Caco-2 (cell line): Measurements from ENCODE around the gene C9orf152. TPM values are rescaled to one million over a fixed set of nuclear protein-coding genes. Genes with fewer than 3 reads are reported as not detected.

ENCODE experiments used
- BruUV-seq: library from RNA; stranded (reverse); fragments of 400-500 nt; replicated peaks from 2 replicates; lab custom pipeline; 2021; lab: Mats Ljungman, UMichigan
- CTCF ChIA-PET: fragments of 300-600 bp; sonication (Branson Sonifier 250); formaldehyde crosslinking; loops from one replicate; lab custom pipeline; 2022; ENCODE audit warnings: antibody characterized with exemption; lab: Charles Lee
- POLR2A ChIA-PET: fragments of 300-600 bp; sonication (Branson Sonifier 250); formaldehyde crosslinking; loops from one replicate; lab custom pipeline; 2022; ENCODE audit warnings: antibody characterized with exemption; lab: Charles Lee
- DNase-seq, 2 experiments: peaks; one replicate each; pipeline versions ENCODE4 v3.0.0 to v3.0.0-alpha.2; 2020 to 2022
- H3K27me3 ChIP-seq: replicated peaks from 2 replicates; pipeline ENCODE4 v1.6.0; 2011; ENCODE audit warnings: low read length; ENCODE audit not compliant: control insufficient read depth, insufficient read depth
- H3K36me3 ChIP-seq: 2 replicates; pipeline ENCODE4 v1.5.1; 2011; ENCODE audit warnings: low read length; ENCODE audit not compliant: control insufficient read depth, insufficient read depth
- H3K4me1 ChIP-seq: fragments of 250-450 bp; sonication (Bioruptor Pico); 2 replicates; pipeline ENCODE4 v1.5.1; 2020; ENCODE audit warnings: mild to moderate bottlenecking
- H3K4me3 ChIP-seq: 2 replicates; pipeline ENCODE4 v1.5.1; 2011; ENCODE audit warnings: low read depth, mild to moderate bottlenecking, control low read depth, low read length
- H3K9me3 ChIP-seq: fragments of 250-450 bp; sonication (Bioruptor Pico); 2 replicates; pipeline ENCODE4 v1.5.1; 2020; ENCODE audit warnings: mild to moderate bottlenecking, moderate library complexity
- H3K27ac Mint-ChIP-seq: one replicate; pipeline ENCODE4 v1.8.0; 2022; ENCODE audit warnings: mixed read lengths; ENCODE audit not compliant: unreplicated experiment
- H3K27me3 Mint-ChIP-seq: one replicate; pipeline ENCODE4 v1.8.0; 2022; ENCODE audit warnings: mixed read lengths; ENCODE audit not compliant: insufficient read depth, unreplicated experiment
- H3K36me3 Mint-ChIP-seq: one replicate; pipeline ENCODE4 v1.8.0; 2022; ENCODE audit warnings: mild to moderate bottlenecking, mixed read lengths; ENCODE audit not compliant: insufficient read depth, unreplicated experiment
- H3K4me1 Mint-ChIP-seq: one replicate; pipeline ENCODE4 v1.8.0; 2022; ENCODE audit warnings: low read depth, mixed read lengths; ENCODE audit not compliant: unreplicated experiment
- H3K4me3 Mint-ChIP-seq: one replicate; pipeline ENCODE4 v1.8.0; 2022; ENCODE audit warnings: mild to moderate bottlenecking, moderate library complexity, mixed read lengths; ENCODE audit not compliant: unreplicated experiment
- H3K9me3 Mint-ChIP-seq: one replicate; pipeline ENCODE4 v1.8.0; 2022; ENCODE audit warnings: mixed read lengths; ENCODE audit not compliant: unreplicated experiment
- intact Hi-C: fragments of 100-400 bp; cut with micrococcal nuclease; formaldehyde crosslinking; loops from one replicate; pipeline ENCODE4 v1.10.0; 2022; ENCODE audit not compliant: unreplicated experiment
- total RNA-seq: library from RNA; stranded (reverse); gene quantifications from 2 replicates; pipeline ENCODE4 v1.2.3, GENCODE V29; 2022
- TF ChIP-seq, protein P1 (sequence below), 2 experiments: fragments of 200-600 bp in 1 of 2; IDR thresholded peaks; 1 replicate in 1 of 2; 2 replicates in 1 of 2; pipeline versions ENCODE4 v1.5.1 to v1.8.0; 2011 to 2022; ENCODE audit warnings: antibody characterized with exemption in 1 of 2, control low read depth in 1 of 2, inconsistent platforms in 1 of 2, low read depth in 1 of 2, low read length in 1 of 2, mild to moderate bottlenecking in 1 of 2, moderate library complexity in 1 of 2; ENCODE audit not compliant: insufficient read depth in 1 of 2, severe bottlenecking in 1 of 2, unreplicated experiment in 1 of 2

C9orf152 gene
- total RNA-seq, 1 experiment from 2014 or later, result 0.36 TPM

DNA sequence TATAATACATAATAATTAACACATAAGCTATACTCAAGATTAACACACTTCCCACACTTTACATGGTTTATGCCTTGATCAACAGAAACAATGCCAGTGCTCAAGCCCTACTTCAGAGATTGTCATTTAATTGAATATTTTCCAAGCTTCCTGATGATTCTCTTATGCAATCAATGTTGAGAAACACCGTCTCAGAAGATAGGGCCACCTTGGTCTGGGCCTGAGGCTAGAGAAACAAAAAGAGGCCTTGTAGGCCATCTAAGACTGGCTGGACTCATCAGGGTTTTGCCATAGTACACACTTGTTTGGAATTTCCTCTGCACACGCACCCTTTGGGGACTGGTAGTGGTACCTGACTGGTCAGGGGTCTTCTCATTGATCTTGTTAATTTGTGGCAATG lies 16.3 kb downstream of the C9orf152 start:
- POLR2A ChIA-PET, result no interaction called here
- H3K4me1 Mint-ChIP-seq, result peaks cover 22% of the 10 kb centered on the region

DNA sequence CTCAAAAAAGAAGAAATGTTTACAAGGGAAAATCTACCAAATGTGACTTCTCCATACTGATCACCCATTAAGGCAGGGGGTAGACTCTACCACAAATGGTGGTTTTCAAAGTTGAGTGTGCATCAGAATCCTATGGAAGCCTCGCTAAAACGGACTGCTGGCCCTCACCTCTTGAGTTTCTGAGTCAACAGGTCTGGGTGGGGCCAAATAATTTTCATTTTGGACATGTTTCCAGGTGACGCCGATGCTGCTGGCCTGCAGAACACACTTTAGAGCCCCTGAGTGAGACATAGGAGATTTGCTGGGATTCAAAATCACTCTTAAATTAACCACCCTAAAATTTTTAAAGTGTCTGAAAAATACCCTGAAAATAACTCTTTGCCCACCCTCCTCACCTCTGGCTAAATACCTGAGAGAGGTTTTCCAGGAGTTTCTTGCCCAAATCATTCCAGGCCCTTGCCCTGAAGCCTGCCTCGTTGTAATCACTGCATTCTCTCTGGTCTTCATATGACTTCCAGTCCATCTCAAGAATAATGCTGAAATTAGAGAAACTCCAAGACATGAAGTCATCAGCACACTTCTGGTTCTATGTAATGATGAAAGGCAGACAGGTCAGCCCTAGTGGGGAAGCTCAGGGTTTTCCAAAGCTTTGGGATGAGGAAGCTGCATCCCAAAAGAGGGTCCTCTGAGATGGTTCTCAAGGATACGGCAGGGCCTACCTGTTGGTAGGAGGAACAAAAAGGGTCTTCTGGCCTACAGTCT lies 18.2 kb downstream of the C9orf152 start:
- TF ChIP-seq, protein P1, sequence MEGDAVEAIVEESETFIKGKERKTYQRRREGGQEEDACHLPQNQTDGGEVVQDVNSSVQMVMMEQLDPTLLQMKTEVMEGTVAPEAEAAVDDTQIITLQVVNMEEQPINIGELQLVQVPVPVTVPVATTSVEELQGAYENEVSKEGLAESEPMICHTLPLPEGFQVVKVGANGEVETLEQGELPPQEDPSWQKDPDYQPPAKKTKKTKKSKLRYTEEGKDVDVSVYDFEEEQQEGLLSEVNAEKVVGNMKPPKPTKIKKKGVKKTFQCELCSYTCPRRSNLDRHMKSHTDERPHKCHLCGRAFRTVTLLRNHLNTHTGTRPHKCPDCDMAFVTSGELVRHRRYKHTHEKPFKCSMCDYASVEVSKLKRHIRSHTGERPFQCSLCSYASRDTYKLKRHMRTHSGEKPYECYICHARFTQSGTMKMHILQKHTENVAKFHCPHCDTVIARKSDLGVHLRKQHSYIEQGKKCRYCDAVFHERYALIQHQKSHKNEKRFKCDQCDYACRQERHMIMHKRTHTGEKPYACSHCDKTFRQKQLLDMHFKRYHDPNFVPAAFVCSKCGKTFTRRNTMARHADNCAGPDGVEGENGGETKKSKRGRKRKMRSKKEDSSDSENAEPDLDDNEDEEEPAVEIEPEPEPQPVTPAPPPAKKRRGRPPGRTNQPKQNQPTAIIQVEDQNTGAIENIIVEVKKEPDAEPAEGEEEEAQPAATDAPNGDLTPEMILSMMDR (IDR thresholded peaks at IDR 0.05; ENCODE audit: insufficient read depth in 1 of 2, low read depth in 1 of 2, low read length in 1 of 2, severe bottlenecking in 1 of 2, unreplicated experiment in 1 of 2), result no peak
- H3K27ac Mint-ChIP-seq, result no peak overlapping the region
- intact Hi-C loops, result no loop called here
- DNase-seq, result no peak
- peaks cover 22% of the 10 kb centered on the region for H3K4me1 Mint-ChIP-seq
- no peak overlapping the region for H3K4me3 ChIP-seq
- H3K4me1 ChIP-seq, result peaks cover 25% of the 10 kb centered on the region
- CTCF ChIA-PET, result interaction anchor here (0.6 to 1.0 kb wide), 2 partner anchors 67 to 1478 kb away, joined by 3 to 5 read pairs; no protein-coding TSS in a partner anchor
- H3K36me3 Mint-ChIP-seq, result peaks cover 28% of the 10 kb centered on the region
- H3K9me3 Mint-ChIP-seq, result peaks cover 59% of the 10 kb centered on the region
- no peaks in the 10 kb centered on the region for H3K27me3 Mint-ChIP-seq
- no peaks in the 10 kb centered on the region; the same call in none of the 2 replicates for H3K36me3 ChIP-seq
- POLR2A ChIA-PET, result no interaction called here
- H3K27me3 ChIP-seq, result no peaks in the 10 kb centered on the region
- no peak overlapping the region for H3K4me3 Mint-ChIP-seq
- BruUV-seq, result no TSS peak
- H3K9me3 ChIP-seq, result peaks cover 15% of the 10 kb centered on the region

More for the DNA sequence above, 16.3 kb downstream of the C9orf152 start:
- Mint-ChIP-seq H3K4me3 (no peak overlapping the region), H3K36me3 (peaks cover 38% of the 10 kb centered on the region), H3K27ac (no peak overlapping the region), H3K27me3 (no peaks in the 10 kb centered on the region), H3K9me3 (peaks cover 49% of the 10 kb centered on the region)
- no TSS peak for BruUV-seq
- Histone ChIP-seq H3K9me3 (peaks cover 30% of the 10 kb centered on the region), H3K27me3 (no peaks in the 10 kb centered on the region), H3K4me1 (peaks cover 30% of the 10 kb centered on the region), H3K4me3 (no peak overlapping the region), H3K36me3 (no peaks in the 10 kb centered on the region; the same call in none of the 2 replicates)
- TF ChIP-seq, protein P1 (IDR thresholded peaks at IDR 0.05; ENCODE audit: insufficient read depth in 1 of 2, low read depth in 1 of 2, low read length in 1 of 2, severe bottlenecking in 1 of 2, unreplicated experiment in 1 of 2), result no peak
- no peak for DNase-seq
- intact Hi-C loops, result no loop called here
- CTCF ChIA-PET, result interaction anchor here (0.6 kb wide), 1 partner anchor 673 kb away, joined by 3 read pairs; no protein-coding TSS in a partner anchor

DNA sequence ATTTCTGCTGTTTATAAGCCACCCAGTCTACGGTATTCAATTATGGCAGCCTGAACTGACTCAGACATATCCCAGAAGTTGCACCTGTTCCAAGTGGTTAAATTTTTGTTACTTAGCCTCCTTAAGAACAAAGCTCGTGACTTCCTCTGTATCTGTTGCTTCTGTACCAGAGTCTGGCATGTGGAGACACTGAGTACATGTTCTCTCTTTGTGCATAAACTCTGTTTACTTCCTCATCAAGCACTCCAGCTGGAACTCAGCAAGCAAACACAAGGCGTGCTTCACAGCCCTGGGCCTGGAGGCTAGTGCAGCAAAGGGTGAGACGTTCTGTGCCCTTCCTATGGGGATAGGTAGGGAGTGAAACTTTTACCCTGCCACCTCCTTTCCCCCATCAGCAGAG lies 19.0 kb downstream of the C9orf152 start:
- TF ChIP-seq, protein P1 (IDR thresholded peaks at IDR 0.05; ENCODE audit: insufficient read depth in 1 of 2, low read depth in 1 of 2, low read length in 1 of 2, severe bottlenecking in 1 of 2, unreplicated experiment in 1 of 2), result no peak
- BruUV-seq, result no TSS peak
- H3K36me3 ChIP-seq, result no peaks in the 10 kb centered on the region; the same call in none of the 2 replicates
- H3K27me3 Mint-ChIP-seq, result no peaks in the 10 kb centered on the region
- H3K4me1 Mint-ChIP-seq, result peaks cover 17% of the 10 kb centered on the region
- H3K9me3 ChIP-seq, result peaks cover 12% of the 10 kb centered on the region
- ChIA-PET CTCF (interaction anchor here (0.6 to 1.0 kb wide), 2 partner anchors 68 to 1478 kb away, joined by 3 to 5 read pairs; no protein-coding TSS in a partner anchor), POLR2A (no interaction called here)
- DNase-seq, result no peak
- H3K4me1 ChIP-seq, result peaks cover 20% of the 10 kb centered on the region
- H3K36me3 Mint-ChIP-seq, result peaks cover 21% of the 10 kb centered on the region
- intact Hi-C loops, result no loop called here
- no peak overlapping the region for H3K27ac Mint-ChIP-seq
- no peak overlapping the region for H3K4me3 Mint-ChIP-seq
- peaks cover 54% of the 10 kb centered on the region for H3K9me3 Mint-ChIP-seq
- no peak overlapping the region for H3K4me3 ChIP-seq
- H3K27me3 ChIP-seq, result no peaks in the 10 kb centered on the region
